ENCODE data around the gene FGF21.

The FGF21 gene

GRCh38 chr19:48768994-48769713, 13.8 kb downstream of the FGF21 start:
- DNase-seq (ENCODE audit: low spot score), result no peak
- Histone ChIP-seq H3K27ac (ENCODE audit: poor library complexity, severe bottlenecking) (no peak overlapping the region), H3K4me1 (ENCODE audit: insufficient read depth, poor library complexity, severe bottlenecking) (peaks cover 9% of the 10 kb centered on the region), H3K27me3 (ENCODE audit: insufficient read depth, poor library complexity, severe bottlenecking) (no peaks in the 10 kb centered on the region), H3K4me3 (ENCODE audit: severe bottlenecking) (no peak overlapping the region), H3K9me3 (ENCODE audit: severe bottlenecking) (no peaks in the 10 kb centered on the region), H3K36me3 (ENCODE audit: low read depth) (no peaks in the 10 kb centered on the region)
- TF ChIP-seq CTCF (IDR thresholded peaks at IDR 0.05; ENCODE audit: poor library complexity, severe bottlenecking), result no peak
- ATAC-seq (ENCODE audit: low read depth), result no peak

GRCh38 chr19:48770266-48770665, 14.9 kb downstream of the FGF21 start:
- Histone ChIP-seq H3K9me3 (ENCODE audit: severe bottlenecking) (no peaks in the 10 kb centered on the region), H3K4me1 (ENCODE audit: insufficient read depth, poor library complexity, severe bottlenecking) (peaks cover 9% of the 10 kb centered on the region), H3K27me3 (ENCODE audit: insufficient read depth, poor library complexity, severe bottlenecking) (no peaks in the 10 kb centered on the region), H3K27ac (ENCODE audit: poor library complexity, severe bottlenecking) (no peak overlapping the region), H3K36me3 (ENCODE audit: low read depth) (no peaks in the 10 kb centered on the region), H3K4me3 (ENCODE audit: severe bottlenecking) (no peak overlapping the region)
- no peak for TF ChIP-seq CTCF (IDR thresholded peaks at IDR 0.05; ENCODE audit: poor library complexity, severe bottlenecking)
- DNase-seq (ENCODE audit: low spot score) (no peak), ATAC-seq (ENCODE audit: low read depth) (peak; percentile 95)

- Histone ChIP-seq H3K9me3 (ENCODE audit: severe bottlenecking) (no peaks in the 10 kb centered on the region), H3K27me3 (ENCODE audit: insufficient read depth, poor library complexity, severe bottlenecking) (no peaks in the 10 kb centered on the region), H3K4me3 (ENCODE audit: severe bottlenecking) (no peak overlapping the region), H3K27ac (ENCODE audit: poor library complexity, severe bottlenecking) (no peak overlapping the region), H3K4me1 (ENCODE audit: insufficient read depth, poor library complexity, severe bottlenecking) (peaks cover 9% of the 10 kb centered on the region), H3K36me3 (ENCODE audit: low read depth) (no peaks in the 10 kb centered on the region)
- DNase-seq (ENCODE audit: low spot score) (no peak), ATAC-seq (ENCODE audit: low read depth) (peak; percentile 9; the same call in 1 of the 3 replicates)
- no peak for TF ChIP-seq CTCF (IDR thresholded peaks at IDR 0.05; ENCODE audit: poor library complexity, severe bottlenecking)
Measured at GRCh38 chr19:48770734-48771472, 15.6 kb downstream of the FGF21 start.

DNA sequence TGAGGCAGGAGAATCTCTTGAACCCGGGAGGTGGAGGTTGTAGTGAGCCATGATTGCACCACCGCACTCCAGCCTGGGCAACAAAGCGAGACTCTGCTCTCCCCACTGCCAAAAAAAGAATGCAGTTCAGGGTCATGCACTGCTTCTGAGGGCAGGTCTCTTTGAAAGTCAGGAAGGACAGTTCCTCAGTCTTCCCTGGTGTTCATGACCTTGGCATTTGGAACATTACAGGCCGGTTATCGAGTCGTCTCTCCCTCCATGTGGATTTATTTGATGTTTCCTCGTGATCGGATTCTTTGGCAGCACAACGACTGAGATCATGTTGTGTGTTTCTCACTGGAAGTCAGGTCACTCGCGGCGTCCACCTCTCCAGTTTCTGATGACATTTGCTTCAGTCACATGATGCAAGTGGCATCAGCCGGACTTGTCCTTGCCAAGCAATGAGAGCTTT, 17.2 kb downstream of the FGF21 start:
- TF ChIP-seq CTCF (IDR thresholded peaks at IDR 0.05; ENCODE audit: poor library complexity, severe bottlenecking), result no peak
- Histone ChIP-seq H3K4me3 (ENCODE audit: severe bottlenecking) (no peak overlapping the region), H3K27me3 (ENCODE audit: insufficient read depth, poor library complexity, severe bottlenecking) (no peaks in the 10 kb centered on the region), H3K9me3 (ENCODE audit: severe bottlenecking) (no peaks in the 10 kb centered on the region), H3K36me3 (ENCODE audit: low read depth) (no peaks in the 10 kb centered on the region), H3K4me1 (ENCODE audit: insufficient read depth, poor library complexity, severe bottlenecking) (peaks cover 9% of the 10 kb centered on the region), H3K27ac (ENCODE audit: poor library complexity, severe bottlenecking) (no peak overlapping the region)
- no peak for DNase-seq (ENCODE audit: low spot score)
- ATAC-seq (ENCODE audit: low read depth), result no peak

DNA sequence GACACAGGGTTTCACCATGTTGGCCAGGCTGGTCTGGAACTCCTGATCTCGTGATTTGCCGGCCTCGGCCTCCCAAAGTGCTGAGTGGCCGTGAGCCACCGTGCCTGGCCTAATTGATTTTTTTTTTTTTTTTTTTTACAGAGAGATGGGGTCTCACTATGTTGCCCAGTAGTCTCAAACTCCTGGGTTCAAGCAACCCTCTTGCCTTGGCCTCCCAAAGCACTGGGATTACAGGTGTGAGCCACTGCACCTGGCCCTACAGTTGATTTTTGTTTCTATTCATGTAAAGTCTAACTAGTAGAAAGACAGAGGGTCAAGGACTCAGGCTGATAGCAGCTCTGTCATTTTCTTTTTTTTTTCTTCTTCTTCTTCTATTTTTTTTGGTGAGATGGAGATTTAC, 21.8 kb downstream of the FGF21 start:
- Histone ChIP-seq H3K36me3 (ENCODE audit: low read depth) (no peaks in the 10 kb centered on the region), H3K27ac (ENCODE audit: poor library complexity, severe bottlenecking) (no peak overlapping the region), H3K27me3 (ENCODE audit: insufficient read depth, poor library complexity, severe bottlenecking) (no peaks in the 10 kb centered on the region), H3K4me1 (ENCODE audit: insufficient read depth, poor library complexity, severe bottlenecking) (peaks cover 5% of the 10 kb centered on the region), H3K9me3 (ENCODE audit: severe bottlenecking) (no peaks in the 10 kb centered on the region), H3K4me3 (ENCODE audit: severe bottlenecking) (no peak overlapping the region)
- DNase-seq (ENCODE audit: low spot score) (no peak), ATAC-seq (ENCODE audit: low read depth) (no peak)
- no peak for TF ChIP-seq CTCF (IDR thresholded peaks at IDR 0.05; ENCODE audit: poor library complexity, severe bottlenecking)

Measured in RWPE2 (cell line).